ENCODE data around the gene SFXN5. TPM values are rescaled to one million over a fixed set of nuclear protein-coding genes. Genes with fewer than 3 reads are reported as not detected.

SFXN5 gene
- total RNA-seq, 1 experiment from 2014 or later, result 25.9 TPM

DNA sequence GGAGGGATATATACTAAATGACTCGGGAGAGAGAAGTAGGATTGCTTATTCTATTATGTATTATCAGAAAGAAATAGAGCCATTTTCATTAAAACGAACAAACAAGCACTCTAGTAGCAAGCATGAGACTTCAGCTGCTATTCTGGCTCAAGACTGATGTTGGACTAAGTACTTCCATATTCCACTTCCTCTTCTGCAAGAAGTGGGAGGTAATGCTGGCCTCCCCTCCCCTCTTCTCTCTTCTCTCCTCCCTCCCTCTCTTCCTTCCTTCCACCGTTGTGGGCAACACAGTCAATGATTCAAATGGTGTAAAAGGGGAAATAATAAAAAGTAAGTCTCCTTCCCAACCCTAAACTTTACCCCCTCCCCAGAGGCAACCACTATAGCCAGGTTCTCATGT lies 91.6 kb downstream of the SFXN5 start (continued):
- TF ChIP-seq, protein P1, sequence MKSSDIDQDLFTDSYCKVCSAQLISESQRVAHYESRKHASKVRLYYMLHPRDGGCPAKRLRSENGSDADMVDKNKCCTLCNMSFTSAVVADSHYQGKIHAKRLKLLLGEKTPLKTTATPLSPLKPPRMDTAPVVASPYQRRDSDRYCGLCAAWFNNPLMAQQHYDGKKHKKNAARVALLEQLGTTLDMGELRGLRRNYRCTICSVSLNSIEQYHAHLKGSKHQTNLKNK (CRISPR knock-in tag; IDR thresholded peaks at IDR 0.05), result no peak
- TF ChIP-seq, protein P2, sequence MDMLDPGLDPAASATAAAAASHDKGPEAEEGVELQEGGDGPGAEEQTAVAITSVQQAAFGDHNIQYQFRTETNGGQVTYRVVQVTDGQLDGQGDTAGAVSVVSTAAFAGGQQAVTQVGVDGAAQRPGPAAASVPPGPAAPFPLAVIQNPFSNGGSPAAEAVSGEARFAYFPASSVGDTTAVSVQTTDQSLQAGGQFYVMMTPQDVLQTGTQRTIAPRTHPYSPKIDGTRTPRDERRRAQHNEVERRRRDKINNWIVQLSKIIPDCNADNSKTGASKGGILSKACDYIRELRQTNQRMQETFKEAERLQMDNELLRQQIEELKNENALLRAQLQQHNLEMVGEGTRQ (CRISPR knock-in tag; IDR thresholded peaks at IDR 0.05), result no peak
- TF ChIP-seq, protein P3, sequence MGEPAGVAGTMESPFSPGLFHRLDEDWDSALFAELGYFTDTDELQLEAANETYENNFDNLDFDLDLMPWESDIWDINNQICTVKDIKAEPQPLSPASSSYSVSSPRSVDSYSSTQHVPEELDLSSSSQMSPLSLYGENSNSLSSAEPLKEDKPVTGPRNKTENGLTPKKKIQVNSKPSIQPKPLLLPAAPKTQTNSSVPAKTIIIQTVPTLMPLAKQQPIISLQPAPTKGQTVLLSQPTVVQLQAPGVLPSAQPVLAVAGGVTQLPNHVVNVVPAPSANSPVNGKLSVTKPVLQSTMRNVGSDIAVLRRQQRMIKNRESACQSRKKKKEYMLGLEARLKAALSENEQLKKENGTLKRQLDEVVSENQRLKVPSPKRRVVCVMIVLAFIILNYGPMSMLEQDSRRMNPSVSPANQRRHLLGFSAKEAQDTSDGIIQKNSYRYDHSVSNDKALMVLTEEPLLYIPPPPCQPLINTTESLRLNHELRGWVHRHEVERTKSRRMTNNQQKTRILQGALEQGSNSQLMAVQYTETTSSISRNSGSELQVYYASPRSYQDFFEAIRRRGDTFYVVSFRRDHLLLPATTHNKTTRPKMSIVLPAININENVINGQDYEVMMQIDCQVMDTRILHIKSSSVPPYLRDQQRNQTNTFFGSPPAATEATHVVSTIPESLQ (CRISPR knock-in tag; IDR thresholded peaks at IDR 0.05), result no peak

DNA sequence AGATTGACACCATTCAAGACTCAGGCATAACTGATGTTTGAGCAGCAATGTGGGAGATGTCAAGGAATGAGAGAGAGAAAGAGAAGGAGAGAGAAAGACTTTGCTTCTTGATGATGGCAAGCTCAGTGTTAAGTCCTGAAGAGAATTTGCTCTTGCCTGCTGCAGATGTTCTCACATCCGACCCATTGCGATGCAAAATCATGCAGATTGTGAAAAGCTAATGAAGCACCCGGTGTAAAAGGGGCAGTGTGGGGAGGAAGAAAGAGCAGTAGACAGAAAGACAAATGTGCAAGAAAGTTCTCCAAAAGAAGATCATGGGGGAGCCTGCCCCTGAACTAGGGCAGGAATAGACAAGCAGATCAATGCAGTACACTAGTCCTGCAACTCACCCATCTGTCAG lies 96.5 kb downstream of the SFXN5 start:
- POLR2A ChIA-PET, result interaction anchor here (0.8 to 1.6 kb wide), 2 partner anchors 12 to 57 kb away, joined by 3 to 5 read pairs; no protein-coding TSS in a partner anchor
- H3K4me1 Mint-ChIP-seq, result peaks cover 48% of the 10 kb centered on the region
- DNase-seq (ENCODE audit: low spot score), result no peak

DNA sequence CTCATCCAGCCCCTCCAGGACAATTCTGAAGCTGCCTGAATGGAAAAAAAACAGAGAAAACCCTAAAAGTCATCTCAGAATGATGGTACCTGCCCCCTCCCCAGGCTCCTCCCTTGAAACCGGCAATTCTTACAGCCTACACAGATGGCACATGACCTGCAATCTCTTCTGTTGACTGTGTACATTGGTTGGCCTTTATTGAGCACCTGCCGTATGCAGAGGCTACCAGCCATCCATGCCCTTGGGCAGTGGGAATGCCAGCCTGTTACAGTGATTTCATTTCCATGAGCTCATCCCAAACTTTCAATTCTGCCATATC lies 97.1 kb downstream of the SFXN5 start:
- Mint-ChIP-seq H3K27me3 (ENCODE audit: low read depth) (no peaks in the 10 kb centered on the region), H3K36me3 (no peaks in the 10 kb centered on the region), H3K4me1 (peaks cover 46% of the 10 kb centered on the region), H3K27ac (peak overlapping the region; percentile 60; the same call in 1 of the 2 replicates), H3K9me3 (no peaks in the 10 kb centered on the region), H3K4me3 (peak overlapping the region; percentile 29)
- ATAC-seq, result no peak
- ChIA-PET CTCF (interaction anchor here (0.7 to 6.9 kb wide), 30 partner anchors 9 to 203 kb away, joined by 3 to 175 read pairs (median 6); partner anchors contain the start of genes EMX1, RAB11FIP5 and SPR), POLR2A (interaction anchor here (1.6 kb wide), 1 partner anchor 11 kb away, joined by 5 read pairs; no protein-coding TSS in a partner anchor)
- DNase-seq (ENCODE audit: low spot score), result no peak
- TF ChIP-seq NR3C1 (CRISPR knock-in tag; conservative IDR thresholded peaks at IDR 0.05; ENCODE audit: low read depth) (no peak), CBFB (CRISPR knock-in tag; IDR thresholded peaks at IDR 0.05; ENCODE audit: low read depth) (no peak), IRF2 (CRISPR knock-in tag; IDR thresholded peaks at IDR 0.05; ENCODE audit: borderline replicate concordance, low read depth) (no peak), ZNF121 (CRISPR knock-in tag; IDR thresholded peaks at IDR 0.05) (no peak), FOXP1 (CRISPR knock-in tag; IDR thresholded peaks at IDR 0.05; ENCODE audit: borderline replicate concordance) (no peak), OVOL2 (CRISPR knock-in tag; IDR thresholded peaks at IDR 0.05; ENCODE audit: borderline replicate concordance) (no peak)
- TF ChIP-seq, protein P4, sequence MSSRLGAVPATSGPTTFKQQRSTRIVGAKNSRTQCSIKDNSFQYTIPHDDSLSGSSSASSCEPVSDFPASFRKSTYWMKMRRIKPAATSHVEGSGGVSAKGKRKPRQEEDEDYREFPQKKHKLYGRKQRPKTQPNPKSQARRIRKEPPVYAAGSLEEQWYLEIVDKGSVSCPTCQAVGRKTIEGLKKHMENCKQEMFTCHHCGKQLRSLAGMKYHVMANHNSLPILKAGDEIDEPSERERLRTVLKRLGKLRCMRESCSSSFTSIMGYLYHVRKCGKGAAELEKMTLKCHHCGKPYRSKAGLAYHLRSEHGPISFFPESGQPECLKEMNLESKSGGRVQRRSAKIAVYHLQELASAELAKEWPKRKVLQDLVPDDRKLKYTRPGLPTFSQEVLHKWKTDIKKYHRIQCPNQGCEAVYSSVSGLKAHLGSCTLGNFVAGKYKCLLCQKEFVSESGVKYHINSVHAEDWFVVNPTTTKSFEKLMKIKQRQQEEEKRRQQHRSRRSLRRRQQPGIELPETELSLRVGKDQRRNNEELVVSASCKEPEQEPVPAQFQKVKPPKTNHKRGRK (CRISPR knock-in tag; IDR thresholded peaks at IDR 0.05; ENCODE audit: borderline replicate concordance), result no peak

More for the DNA sequence above, 96.5 kb downstream of the SFXN5 start:
- H3K27me3 Mint-ChIP-seq (ENCODE audit: low read depth), result no peaks in the 10 kb centered on the region
- TF ChIP-seq TEAD1 (CRISPR knock-in tag; IDR thresholded peaks at IDR 0.05), result 0 out of 2 replicates have a peak, but pooled peaks have one; percentile 16
- TF ChIP-seq ZBTB21 (CRISPR knock-in tag; IDR thresholded peaks at IDR 0.05; ENCODE audit: borderline replicate concordance), result no peak
- peak overlapping the region; percentile 29 for H3K4me3 Mint-ChIP-seq
- no peaks in the 10 kb centered on the region for H3K9me3 Mint-ChIP-seq
- CTCF ChIA-PET, result interaction anchor here (0.5 to 6.9 kb wide), 16 partner anchors 11 to 202 kb away, joined by 3 to 175 read pairs (median 24); partner anchors contain the start of genes EMX1, RAB11FIP5 and SPR
- peak overlapping the region; percentile 60 for H3K27ac Mint-ChIP-seq
- ATAC-seq, result 0 out of 2 replicates have a peak, but pooled peaks have one; percentile 6
- no peaks in the 10 kb centered on the region for H3K36me3 Mint-ChIP-seq

DNA sequence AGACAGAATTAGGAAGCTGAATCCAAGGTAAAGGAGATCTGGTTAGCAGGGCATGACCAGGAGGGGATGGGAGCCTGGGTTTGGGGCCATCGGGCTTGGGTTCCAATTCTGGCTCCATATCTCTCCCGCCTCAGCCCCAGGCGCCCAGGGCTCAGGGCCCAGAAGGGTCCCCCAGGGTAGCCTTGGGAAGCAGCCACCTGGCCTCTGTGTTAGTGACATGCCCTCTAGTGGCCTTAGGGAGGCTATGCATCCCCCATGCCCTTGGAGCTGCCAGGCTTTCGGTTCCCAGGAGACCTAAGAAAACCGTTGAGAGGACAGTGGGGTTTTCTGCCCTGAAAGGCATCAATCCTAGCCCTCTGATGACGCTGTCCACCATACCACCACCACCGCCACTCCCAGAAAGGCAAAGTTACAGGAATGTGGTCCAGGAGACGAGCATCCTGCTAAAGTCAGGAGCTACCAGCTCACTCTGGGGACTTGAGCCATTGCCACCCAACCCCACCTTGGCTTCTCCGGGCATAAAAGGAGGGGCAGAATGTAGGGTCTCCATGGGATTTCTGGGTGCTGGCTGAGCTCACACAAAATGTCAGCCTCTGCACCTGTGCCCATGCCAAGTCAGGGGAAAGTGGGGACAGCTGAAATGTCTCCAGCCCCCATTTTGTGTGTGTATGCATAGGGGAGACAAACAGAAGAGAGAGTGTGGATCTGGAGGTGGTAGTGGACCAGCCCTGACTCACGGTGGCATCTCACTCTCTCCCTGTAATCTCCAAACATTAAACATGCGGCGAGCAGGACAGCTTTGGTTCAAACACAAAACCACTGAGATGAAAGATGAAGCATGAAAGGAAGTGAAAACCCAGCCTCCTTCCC lies 97.7 kb downstream of the SFXN5 start:
- Mint-ChIP-seq H3K27me3 (ENCODE audit: low read depth) (no peaks in the 10 kb centered on the region), H3K4me3 (no peak overlapping the region), H3K36me3 (no peaks in the 10 kb centered on the region), H3K9me3 (no peaks in the 10 kb centered on the region), H3K4me1 (peaks cover 46% of the 10 kb centered on the region), H3K27ac (no peak overlapping the region)
- DNase-seq (ENCODE audit: low spot score), result peak; percentile 78
- CTCF ChIA-PET, result interaction anchor here (0.6 to 6.9 kb wide), 46 partner anchors 10 to 282 kb away, joined by 3 to 175 read pairs (median 5); partner anchors contain the start of genes EMX1, RAB11FIP5 and SPR
- POLR2A ChIA-PET, result interaction anchor here (0.6 to 1.6 kb wide), 4 partner anchors 10 to 80 kb away, joined by 3 to 5 read pairs (median 4); no protein-coding TSS in a partner anchor
- peak; percentile 95 for ATAC-seq
- TF ChIP-seq, protein P5, sequence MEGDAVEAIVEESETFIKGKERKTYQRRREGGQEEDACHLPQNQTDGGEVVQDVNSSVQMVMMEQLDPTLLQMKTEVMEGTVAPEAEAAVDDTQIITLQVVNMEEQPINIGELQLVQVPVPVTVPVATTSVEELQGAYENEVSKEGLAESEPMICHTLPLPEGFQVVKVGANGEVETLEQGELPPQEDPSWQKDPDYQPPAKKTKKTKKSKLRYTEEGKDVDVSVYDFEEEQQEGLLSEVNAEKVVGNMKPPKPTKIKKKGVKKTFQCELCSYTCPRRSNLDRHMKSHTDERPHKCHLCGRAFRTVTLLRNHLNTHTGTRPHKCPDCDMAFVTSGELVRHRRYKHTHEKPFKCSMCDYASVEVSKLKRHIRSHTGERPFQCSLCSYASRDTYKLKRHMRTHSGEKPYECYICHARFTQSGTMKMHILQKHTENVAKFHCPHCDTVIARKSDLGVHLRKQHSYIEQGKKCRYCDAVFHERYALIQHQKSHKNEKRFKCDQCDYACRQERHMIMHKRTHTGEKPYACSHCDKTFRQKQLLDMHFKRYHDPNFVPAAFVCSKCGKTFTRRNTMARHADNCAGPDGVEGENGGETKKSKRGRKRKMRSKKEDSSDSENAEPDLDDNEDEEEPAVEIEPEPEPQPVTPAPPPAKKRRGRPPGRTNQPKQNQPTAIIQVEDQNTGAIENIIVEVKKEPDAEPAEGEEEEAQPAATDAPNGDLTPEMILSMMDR (IDR thresholded peaks at IDR 0.05), result peak; percentile 81
- TF ChIP-seq CREM (CRISPR knock-in tag; IDR thresholded peaks at IDR 0.05) (0 out of 2 replicates have a peak, but pooled peaks have one; percentile 10), GRHL2 (CRISPR knock-in tag; IDR thresholded peaks at IDR 0.05; ENCODE audit: insufficient replicate concordance, severe bottlenecking) (no peak)
- TF ChIP-seq, protein P6, sequence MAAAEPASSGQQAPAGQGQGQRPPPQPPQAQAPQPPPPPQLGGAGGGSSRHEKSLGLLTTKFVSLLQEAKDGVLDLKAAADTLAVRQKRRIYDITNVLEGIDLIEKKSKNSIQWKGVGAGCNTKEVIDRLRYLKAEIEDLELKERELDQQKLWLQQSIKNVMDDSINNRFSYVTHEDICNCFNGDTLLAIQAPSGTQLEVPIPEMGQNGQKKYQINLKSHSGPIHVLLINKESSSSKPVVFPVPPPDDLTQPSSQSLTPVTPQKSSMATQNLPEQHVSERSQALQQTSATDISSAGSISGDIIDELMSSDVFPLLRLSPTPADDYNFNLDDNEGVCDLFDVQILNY (CRISPR knock-in tag; IDR thresholded peaks at IDR 0.05), result no peak
